ENCODE measurements around the gene ITPK1.
A peak's percentile ranks its signal among the peaks of the same experiment; 100 is the strongest.

ITPK1 gene

DNA sequence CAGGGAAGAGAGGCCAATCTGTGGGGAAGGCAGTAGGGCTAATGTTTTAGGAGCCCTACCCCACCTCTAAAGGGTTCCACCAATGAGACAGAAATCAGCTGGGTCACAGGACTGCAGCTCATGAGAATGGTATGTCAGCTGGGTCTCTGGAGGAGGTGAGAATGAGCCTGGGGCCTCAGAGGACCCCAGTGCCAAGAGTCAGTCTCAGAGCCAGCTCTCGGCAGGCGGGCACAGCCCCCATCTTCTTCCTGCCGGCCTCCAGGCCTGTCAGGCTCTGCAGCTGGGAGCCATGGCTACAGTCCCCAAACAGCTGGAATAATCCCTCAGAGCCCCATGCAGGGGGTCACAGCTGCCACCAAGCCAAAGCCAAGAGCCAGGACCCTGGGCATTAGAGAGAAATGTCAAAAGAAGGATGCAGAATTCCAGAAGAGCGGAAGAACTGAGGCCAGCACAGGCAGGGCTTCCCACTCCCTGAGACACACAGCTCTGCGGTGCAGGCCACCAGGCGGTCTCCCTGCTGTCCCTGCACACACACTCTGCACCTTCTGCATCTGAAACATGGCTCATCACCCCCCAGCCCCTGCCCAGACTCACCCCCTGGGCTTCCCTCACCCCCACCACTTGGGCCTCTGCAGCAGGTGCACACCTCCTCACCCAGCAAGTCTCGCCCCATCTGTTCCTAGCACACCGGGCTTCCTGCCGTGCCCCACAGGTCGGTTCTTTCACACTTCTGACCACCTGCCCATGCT lies 26.0 kb downstream of the ITPK1 start:
- H3K4me3 Mint-ChIP-seq: no peak overlapping the region
- no peak for DNase-seq
- no peaks in the 10 kb centered on the region for H3K36me3 Mint-ChIP-seq (ENCODE audit: low read depth)
- peak overlapping the region; percentile 47 for H3K27ac Mint-ChIP-seq
- no peaks in the 10 kb centered on the region for H3K27me3 Mint-ChIP-seq
- no peaks in the 10 kb centered on the region for H3K9me3 Mint-ChIP-seq
- peaks cover 51% of the 10 kb centered on the region for H3K4me1 Mint-ChIP-seq (ENCODE audit: low read depth)

DNA sequence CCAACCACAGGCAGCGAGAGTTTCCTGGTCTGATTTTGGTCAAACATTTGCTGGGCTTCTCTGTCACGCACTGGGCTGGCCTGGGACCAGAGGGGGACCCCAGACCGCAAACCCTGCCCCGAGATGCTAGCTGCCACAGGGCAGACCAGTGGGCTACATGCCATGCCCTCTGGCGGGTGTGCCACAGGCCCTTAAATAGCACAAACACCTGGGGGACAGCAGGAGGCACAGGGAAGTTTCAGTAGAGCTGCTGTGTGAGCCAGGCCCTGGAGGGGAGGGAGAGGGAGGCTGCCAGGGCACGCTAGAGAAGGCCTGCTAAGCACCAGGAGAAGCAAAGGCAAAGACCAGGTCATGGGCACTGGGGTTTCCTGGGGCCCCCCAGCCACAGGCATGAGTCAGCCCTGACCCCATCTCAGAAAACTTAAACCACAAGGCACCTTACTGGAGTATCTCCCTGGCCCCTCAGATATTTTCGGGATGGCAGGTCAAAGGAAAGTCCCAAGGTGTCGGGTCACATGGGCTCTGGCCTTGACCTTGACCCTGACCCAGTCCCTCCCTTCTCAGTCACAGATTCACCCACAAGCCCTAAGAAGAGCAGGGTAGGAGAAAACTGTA lies 29.2 kb downstream of the ITPK1 start:
- no peaks in the 10 kb centered on the region for H3K9me3 Mint-ChIP-seq
- no peak overlapping the region for H3K4me3 Mint-ChIP-seq
- DNase-seq: no peak
- no peaks in the 10 kb centered on the region for H3K27me3 Mint-ChIP-seq
- H3K4me1 Mint-ChIP-seq (ENCODE audit: low read depth): peaks cover 69% of the 10 kb centered on the region
- no peaks in the 10 kb centered on the region for H3K36me3 Mint-ChIP-seq (ENCODE audit: low read depth)
- H3K27ac Mint-ChIP-seq: peak overlapping the region; percentile 90

DNA sequence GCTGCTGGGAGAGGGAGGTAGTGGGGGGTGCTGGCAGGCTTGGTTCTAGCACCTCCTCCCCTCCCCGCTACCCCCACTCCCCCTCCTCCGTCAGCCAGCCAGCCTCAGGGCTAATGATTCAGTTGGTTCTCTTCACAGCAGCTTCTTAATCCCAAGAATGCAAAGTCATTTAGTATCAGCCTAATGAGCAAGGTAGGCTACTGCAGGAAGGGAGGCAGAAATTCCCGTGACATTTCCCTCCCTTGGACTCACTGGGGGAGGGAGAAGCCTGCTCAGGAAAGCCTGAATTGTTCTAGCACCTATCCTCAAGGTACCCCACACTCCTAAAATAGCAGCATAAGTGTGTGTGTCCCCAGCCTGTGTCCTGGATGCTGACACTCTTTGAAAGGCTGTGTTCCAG lies 29.8 kb downstream of the ITPK1 start:
- no peaks in the 10 kb centered on the region for H3K9me3 Mint-ChIP-seq
- no peak for DNase-seq
- no peak overlapping the region for H3K4me3 Mint-ChIP-seq
- peak overlapping the region; percentile 90 for H3K27ac Mint-ChIP-seq
- H3K36me3 Mint-ChIP-seq (ENCODE audit: low read depth): no peaks in the 10 kb centered on the region
- no peaks in the 10 kb centered on the region for H3K27me3 Mint-ChIP-seq
- peaks cover 71% of the 10 kb centered on the region for H3K4me1 Mint-ChIP-seq (ENCODE audit: low read depth)

DNA sequence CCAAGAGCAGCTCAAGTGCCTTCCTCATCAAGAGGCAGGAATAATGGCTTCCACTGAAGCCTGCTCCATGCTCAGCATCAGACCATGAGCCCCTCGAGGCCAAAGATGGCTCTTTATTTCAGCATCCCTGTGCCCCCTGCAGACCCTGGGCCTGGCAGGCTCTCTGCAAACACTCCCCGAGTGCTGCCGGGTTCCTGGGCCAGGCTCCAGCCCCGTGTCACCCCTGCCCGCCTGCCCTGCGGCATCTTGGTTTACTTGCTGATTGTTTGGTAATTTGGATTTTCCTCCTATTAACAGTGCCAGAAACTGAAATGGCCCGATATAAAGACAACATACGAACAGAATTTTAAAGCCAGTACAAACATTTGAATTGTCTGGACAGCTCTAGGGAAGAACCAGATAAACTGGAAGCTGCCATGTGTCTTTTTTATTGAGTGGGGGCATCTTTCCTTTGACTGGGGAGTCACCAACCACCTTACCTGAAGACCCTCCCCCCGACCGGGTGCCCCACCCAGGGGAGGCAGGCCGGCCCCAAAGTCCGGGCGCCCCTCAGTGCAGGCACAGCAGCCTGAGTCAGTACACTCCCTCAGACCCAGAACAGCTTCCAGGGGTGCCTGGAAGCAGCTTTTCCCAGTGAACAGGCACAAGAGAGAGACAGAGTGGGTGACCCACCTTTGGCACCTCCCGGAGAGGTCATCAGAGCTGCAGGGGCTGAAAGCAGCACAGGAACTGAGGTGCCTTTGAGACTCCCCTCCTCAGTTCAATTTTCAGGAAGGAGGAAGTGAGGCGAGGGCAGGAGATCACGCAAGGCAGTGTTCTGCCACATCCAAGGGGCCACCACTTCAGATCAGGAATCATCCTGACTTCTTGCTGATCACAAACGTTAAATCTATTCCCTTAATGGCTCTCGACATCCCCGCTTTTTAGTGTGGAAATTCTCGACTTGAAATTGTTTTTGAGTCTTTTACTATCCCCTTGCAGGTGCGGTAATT lies 30.6 kb downstream of the ITPK1 start:
- H3K4me1 Mint-ChIP-seq (ENCODE audit: low read depth): peaks cover 67% of the 10 kb centered on the region

DNA sequence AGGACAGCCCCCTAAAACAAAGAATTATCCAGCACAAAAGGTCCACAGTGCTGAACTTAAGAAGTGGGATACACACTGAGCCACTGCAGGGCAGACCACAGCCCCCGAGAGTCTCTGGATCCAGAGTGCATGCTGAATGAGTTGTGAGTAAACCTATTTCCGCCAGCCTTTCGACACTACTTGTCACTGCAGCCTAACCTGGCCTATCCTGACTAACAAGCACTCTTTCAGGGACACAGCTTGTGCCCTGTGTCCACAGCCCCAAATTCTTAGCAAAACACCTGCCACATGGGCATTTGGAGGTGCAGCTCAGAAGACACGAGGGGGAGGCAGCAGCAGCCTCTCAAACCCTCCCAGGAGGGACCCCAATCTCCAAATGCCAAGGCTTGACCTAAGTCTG lies 31.3 kb downstream of the ITPK1 start:
- no peak for DNase-seq
- Mint-ChIP-seq H3K4me1 (ENCODE audit: low read depth) (peaks cover 67% of the 10 kb centered on the region), H3K27ac (peak overlapping the region; percentile 10), H3K4me3 (no peak overlapping the region), H3K36me3 (ENCODE audit: low read depth) (no peaks in the 10 kb centered on the region), H3K9me3 (no peaks in the 10 kb centered on the region), H3K27me3 (no peaks in the 10 kb centered on the region)

More for the DNA sequence above, 30.6 kb downstream of the ITPK1 start:
- Mint-ChIP-seq H3K27ac (peak overlapping the region; percentile 90), H3K27me3 (no peaks in the 10 kb centered on the region), H3K36me3 (ENCODE audit: low read depth) (no peaks in the 10 kb centered on the region), H3K4me3 (no peak overlapping the region), H3K9me3 (no peaks in the 10 kb centered on the region)
- DNase-seq: no peak

DNA sequence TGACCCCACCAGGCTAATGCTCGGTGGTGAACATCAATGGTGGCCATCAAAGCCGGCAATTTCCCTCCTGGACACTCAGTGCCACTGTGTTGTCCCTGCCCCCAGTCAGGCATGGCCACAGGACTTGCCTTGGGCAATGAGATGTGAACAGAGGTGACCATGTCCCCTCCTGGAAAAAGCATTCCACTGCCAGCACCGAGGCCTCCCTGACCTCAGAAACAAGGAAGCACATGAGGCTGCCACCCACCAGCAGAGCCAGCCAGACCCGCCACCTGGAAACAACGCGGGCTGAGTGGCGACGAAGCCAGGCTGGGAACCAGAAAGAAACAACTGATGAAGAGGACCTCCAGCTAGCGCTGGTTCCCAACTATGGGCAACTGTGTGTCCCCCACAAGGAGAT lies 31.8 kb downstream of the ITPK1 start:
- Mint-ChIP-seq H3K9me3 (no peaks in the 10 kb centered on the region), H3K27me3 (no peaks in the 10 kb centered on the region), H3K27ac (peak overlapping the region; percentile 22), H3K4me3 (no peak overlapping the region), H3K36me3 (ENCODE audit: low read depth) (no peaks in the 10 kb centered on the region), H3K4me1 (ENCODE audit: low read depth) (peaks cover 70% of the 10 kb centered on the region)
- DNase-seq: no peak

DNA sequence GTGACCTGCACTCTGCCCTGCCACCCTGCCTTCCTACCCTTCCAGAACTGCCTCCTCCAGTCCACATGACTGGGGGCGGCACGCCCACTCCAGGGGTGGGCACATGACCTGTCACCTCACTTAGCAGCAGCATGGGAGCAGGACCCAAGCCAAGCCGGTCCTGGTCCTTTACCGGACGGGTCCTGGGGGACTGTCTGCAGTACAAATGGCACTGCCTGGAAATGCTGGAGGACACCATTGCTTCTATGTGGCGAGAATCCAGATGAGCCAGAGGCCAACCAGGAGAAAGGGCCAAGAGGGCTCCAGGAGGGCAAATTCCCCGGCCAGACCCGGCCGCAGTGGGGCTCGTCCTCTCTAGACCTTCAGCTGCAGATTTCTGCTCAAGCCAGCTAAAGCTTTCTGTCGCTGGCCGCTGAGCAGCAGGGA lies 33.1 kb downstream of the ITPK1 start:
- Mint-ChIP-seq H3K36me3 (ENCODE audit: low read depth) (no peaks in the 10 kb centered on the region), H3K4me3 (no peak overlapping the region), H3K27me3 (no peaks in the 10 kb centered on the region), H3K9me3 (no peaks in the 10 kb centered on the region), H3K4me1 (ENCODE audit: low read depth) (peaks cover 73% of the 10 kb centered on the region), H3K27ac (peak overlapping the region; percentile 85)
- no peak for DNase-seq

DNA sequence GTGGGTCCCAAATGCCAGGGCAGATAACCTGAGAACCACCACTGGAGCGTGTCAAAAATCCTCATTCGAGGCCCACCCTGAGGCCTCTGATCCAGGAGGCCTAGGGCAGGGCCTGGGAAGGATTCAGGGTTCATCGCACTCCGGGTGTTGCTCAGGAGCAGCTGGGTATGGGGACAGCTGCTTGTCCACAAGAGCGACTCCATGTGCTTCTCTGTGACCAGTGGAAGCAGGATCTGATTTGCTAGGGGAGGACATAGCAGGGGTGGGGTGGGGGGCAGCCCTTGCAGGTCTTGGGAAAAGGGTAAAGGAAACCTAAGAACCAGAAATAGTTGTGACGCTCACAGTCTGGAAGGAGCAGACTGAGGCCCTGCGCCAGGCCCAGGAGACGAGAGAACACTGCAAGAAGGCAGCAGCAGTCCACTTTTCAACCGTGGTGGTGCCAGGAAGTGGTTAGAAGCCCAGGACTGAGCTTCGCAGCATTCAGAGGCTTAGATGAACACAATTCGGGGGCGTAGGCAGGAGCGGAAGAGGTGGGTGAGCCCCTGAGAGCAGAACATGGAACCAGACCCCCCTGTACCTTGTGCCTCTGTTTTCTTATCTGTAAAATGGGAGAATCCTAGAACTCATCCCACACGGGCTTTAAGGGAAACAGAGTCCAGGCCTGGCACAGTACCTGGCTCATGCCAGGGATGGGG lies 33.7 kb downstream of the ITPK1 start:
- Mint-ChIP-seq H3K4me3 (no peak overlapping the region), H3K27ac (peak overlapping the region; percentile 85), H3K27me3 (no peaks in the 10 kb centered on the region), H3K9me3 (no peaks in the 10 kb centered on the region), H3K4me1 (ENCODE audit: low read depth) (peaks cover 70% of the 10 kb centered on the region), H3K36me3 (ENCODE audit: low read depth) (no peaks in the 10 kb centered on the region)
- DNase-seq: peak; percentile 60

DNA sequence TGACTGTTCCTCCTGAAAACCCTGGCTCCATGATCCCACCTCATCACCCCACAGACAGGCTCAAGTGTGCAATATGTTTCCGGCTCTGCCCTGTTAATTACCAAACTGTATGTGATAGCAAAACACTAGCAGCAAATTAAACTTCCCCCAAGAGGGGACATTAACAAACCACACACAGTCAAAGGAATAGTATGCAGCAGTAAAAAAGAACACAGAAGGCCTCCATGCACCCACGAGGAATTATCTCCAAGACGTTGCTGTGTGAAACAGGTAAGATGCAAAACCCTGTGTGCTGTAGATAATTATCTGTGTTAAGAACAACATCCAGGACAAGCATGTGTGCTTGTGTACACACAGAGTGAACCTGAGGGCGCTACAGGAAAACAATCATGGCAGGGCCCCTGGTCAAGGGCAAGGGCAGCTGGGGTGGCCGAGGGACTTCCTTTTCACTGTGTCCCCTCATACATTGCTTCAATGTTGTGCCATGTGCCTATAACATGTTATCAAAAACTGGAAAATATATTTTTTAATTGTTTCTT lies 35.8 kb downstream of the ITPK1 start:
- Mint-ChIP-seq H3K27ac (no peak overlapping the region), H3K27me3 (no peaks in the 10 kb centered on the region), H3K9me3 (no peaks in the 10 kb centered on the region), H3K36me3 (ENCODE audit: low read depth) (no peaks in the 10 kb centered on the region), H3K4me1 (ENCODE audit: low read depth) (peaks cover 64% of the 10 kb centered on the region), H3K4me3 (no peak overlapping the region)
- no peak for DNase-seq

DNA sequence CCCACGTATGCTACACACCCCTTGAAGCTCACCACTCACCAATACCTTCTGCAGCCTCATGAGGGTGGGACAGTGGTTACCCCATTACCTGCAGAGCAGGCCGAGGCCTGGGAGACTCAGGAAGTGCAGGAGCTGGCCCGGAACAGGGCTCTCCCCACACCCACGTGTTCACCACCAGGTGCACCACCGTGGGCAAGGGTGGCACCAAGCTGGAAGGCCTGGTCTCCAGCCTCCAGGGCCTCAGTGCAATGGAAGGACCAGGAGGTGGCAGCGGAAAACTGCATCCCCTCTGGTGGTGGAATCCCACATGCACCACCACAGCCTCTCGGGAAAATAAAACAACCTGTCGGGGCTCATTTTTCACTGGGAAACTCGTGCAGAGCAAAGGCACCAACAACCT lies 36.4 kb downstream of the ITPK1 start:
- Mint-ChIP-seq H3K27ac (no peak overlapping the region), H3K4me3 (no peak overlapping the region), H3K4me1 (ENCODE audit: low read depth) (peaks cover 66% of the 10 kb centered on the region), H3K27me3 (no peaks in the 10 kb centered on the region), H3K9me3 (no peaks in the 10 kb centered on the region), H3K36me3 (ENCODE audit: low read depth) (peaks cover under 1% of the 10 kb centered on the region)
- DNase-seq: no peak

DNA sequence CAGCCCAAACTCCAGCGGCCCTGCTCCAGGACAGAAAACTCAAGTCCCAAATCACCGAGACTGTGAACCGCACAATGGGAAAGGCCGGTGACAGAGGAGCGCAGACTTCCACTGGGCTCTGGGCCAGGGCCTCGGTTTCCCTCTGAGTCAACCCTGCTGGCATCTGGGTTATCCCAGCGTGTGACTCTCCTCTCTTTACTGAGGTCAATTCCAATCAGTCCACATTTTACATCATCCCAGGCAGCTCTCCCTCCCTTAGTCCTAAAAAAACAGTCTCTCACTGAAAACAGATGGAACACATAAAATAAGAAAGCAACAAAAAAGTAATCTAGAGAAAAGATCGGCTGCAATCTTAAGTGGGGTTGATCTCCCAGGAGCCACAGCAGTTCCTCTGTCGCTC lies 36.9 kb downstream of the ITPK1 start:
- H3K4me3 Mint-ChIP-seq: no peak overlapping the region
- no peaks in the 10 kb centered on the region for H3K9me3 Mint-ChIP-seq
- DNase-seq: no peak
- H3K4me1 Mint-ChIP-seq (ENCODE audit: low read depth): peaks cover 68% of the 10 kb centered on the region
- H3K36me3 Mint-ChIP-seq (ENCODE audit: low read depth): peaks cover 5% of the 10 kb centered on the region
- no peaks in the 10 kb centered on the region for H3K27me3 Mint-ChIP-seq
- peak overlapping the region; percentile 10 for H3K27ac Mint-ChIP-seq

DNA sequence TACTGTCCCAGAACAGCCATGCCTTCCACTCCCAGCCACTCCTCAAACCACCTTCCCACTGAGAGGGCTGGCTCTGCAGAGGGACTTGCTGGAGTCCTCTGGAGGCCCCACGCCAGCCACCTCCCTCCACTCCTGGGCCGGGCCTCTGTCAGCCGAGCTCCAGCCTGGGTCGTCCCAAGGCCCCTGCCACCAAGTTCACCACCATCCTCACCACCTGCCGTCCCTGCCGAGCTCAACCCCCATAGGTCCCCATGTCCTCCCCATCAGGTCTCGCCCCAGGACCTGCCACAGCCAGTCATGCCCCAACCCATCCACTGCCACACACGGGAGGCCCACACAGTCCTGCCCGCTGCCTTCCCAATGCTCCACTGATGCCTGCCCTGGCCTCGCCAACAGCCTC lies 39.0 kb downstream of the ITPK1 start:
- Mint-ChIP-seq H3K36me3 (ENCODE audit: low read depth) (peaks cover 10% of the 10 kb centered on the region), H3K4me3 (no peak overlapping the region), H3K9me3 (no peaks in the 10 kb centered on the region), H3K27me3 (no peaks in the 10 kb centered on the region), H3K4me1 (ENCODE audit: low read depth) (peaks cover 65% of the 10 kb centered on the region), H3K27ac (peak overlapping the region; percentile 45)
- no peak for DNase-seq

DNA sequence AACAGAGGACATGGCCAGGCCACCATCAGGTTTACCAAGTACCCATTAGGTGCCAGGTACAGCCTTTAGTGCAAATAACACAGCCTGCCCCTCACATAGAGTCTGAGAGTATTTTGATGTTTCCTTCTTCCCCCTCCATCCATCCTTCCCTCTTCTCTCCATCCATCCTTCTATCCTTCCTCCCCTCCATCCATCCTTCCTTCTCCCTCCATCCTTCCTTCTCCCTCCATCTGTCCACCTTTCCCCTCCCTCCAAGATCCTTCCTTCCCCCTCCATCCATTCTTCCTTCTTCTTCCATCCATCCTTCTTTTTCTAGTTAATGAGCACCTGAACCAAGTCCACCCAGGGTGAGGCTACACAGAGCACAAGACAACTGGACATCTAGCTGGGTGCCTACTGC lies 39.8 kb downstream of the ITPK1 start:
- Mint-ChIP-seq H3K27ac (no peak overlapping the region), H3K9me3 (no peaks in the 10 kb centered on the region), H3K4me1 (ENCODE audit: low read depth) (peaks cover 60% of the 10 kb centered on the region), H3K4me3 (no peak overlapping the region), H3K36me3 (ENCODE audit: low read depth) (peaks cover 10% of the 10 kb centered on the region), H3K27me3 (no peaks in the 10 kb centered on the region)
- no peak for DNase-seq

Data from activated T-cell treated with anti-CD3 and anti-CD28 coated beads, Interleukin-2, amount 50 U/mL, for 24 hours (primary cell).